Measurements from ENCODE around the gene ADAMTS3.

ADAMTS3 gene

GRCh38 chr4:72486991-72487390, 82.0 kb downstream of the ADAMTS3 start:
- no peak for DNase-seq (ENCODE audit: extremely low read depth, low read depth)
- TF ChIP-seq, protein P1, sequence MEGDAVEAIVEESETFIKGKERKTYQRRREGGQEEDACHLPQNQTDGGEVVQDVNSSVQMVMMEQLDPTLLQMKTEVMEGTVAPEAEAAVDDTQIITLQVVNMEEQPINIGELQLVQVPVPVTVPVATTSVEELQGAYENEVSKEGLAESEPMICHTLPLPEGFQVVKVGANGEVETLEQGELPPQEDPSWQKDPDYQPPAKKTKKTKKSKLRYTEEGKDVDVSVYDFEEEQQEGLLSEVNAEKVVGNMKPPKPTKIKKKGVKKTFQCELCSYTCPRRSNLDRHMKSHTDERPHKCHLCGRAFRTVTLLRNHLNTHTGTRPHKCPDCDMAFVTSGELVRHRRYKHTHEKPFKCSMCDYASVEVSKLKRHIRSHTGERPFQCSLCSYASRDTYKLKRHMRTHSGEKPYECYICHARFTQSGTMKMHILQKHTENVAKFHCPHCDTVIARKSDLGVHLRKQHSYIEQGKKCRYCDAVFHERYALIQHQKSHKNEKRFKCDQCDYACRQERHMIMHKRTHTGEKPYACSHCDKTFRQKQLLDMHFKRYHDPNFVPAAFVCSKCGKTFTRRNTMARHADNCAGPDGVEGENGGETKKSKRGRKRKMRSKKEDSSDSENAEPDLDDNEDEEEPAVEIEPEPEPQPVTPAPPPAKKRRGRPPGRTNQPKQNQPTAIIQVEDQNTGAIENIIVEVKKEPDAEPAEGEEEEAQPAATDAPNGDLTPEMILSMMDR (IDR thresholded peaks at IDR 0.05; ENCODE audit: low read depth, low read length, missing control alignments) = no peak

DNA sequence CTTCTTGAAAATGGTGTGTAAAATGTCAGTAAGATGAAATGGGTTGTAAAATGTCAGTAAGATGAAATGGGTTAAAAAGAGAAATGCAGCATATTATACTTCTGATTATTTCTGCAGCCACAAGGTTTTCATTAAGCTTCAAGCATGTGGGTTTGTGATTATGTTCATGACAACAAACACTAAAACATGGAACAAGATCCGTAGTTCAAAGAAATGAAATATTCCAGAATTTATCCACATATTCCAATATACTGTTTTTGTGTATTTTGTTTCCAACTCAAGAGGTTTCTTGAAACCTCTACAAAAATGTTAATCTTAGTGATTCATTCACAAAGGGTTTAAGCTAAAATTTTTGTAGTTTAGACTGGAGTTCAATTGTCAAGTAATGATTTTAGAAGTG, 84.0 kb downstream of the ADAMTS3 start:
- TF ChIP-seq, protein P1 (IDR thresholded peaks at IDR 0.05; ENCODE audit: low read depth, low read length, missing control alignments) = no peak
- no peak for DNase-seq (ENCODE audit: extremely low read depth, low read depth)
- H3K4me3 ChIP-seq (replicated peaks; ENCODE audit: low read depth, low read length) = no peak overlapping the region

More at GRCh38 chr4:72486991-72487390, 82.0 kb downstream of the ADAMTS3 start:
- no peak overlapping the region for H3K4me3 ChIP-seq (replicated peaks; ENCODE audit: low read depth, low read length)

DNA sequence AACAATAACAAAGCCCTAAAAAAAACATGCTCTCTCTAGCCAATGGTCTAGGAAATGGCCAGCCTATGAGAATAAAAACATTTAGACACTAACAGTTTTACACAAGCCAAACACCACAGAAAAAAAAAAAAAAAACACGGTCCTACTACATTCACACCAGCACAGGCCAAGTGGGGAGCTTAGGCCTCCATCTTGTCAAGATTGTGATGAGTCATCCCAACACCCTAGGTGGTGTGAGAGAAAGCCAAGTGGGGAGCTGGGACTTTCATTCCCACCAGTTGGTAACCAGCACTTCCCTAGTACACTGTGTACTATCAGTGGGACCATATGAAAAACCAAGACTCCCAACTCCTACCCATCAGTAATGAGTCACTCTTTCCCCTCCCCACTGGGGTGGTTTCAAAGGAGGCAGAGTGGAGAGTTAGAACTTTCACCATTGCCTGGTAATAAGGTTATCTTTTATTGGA, 95.6 kb downstream of the ADAMTS3 start:
- H3K4me3 ChIP-seq (replicated peaks; ENCODE audit: low read depth, low read length) = no peak overlapping the region
- no peak for DNase-seq (ENCODE audit: extremely low read depth, low read depth)
- TF ChIP-seq, protein P1 (IDR thresholded peaks at IDR 0.05; ENCODE audit: low read depth, low read length, missing control alignments) = no peak

GRCh38 chr4:72471816-72472215, 97.2 kb downstream of the ADAMTS3 start:
- no peak for DNase-seq (ENCODE audit: extremely low read depth, low read depth)
- TF ChIP-seq, protein P1 (IDR thresholded peaks at IDR 0.05; ENCODE audit: low read depth, low read length, missing control alignments) = no peak

GRCh38 chr4:72468904-72469502, 100.0 kb downstream of the ADAMTS3 start:
- no peak for DNase-seq (ENCODE audit: extremely low read depth, low read depth)
- TF ChIP-seq, protein P1 (IDR thresholded peaks at IDR 0.05; ENCODE audit: low read depth, low read length, missing control alignments) = peak; percentile 16

More at GRCh38 chr4:72471816-72472215, 97.2 kb downstream of the ADAMTS3 start:
- H3K4me3 ChIP-seq (replicated peaks; ENCODE audit: low read depth, low read length) = no peak overlapping the region

GRCh38 chr4:72467633-72468032, 101.4 kb downstream of the ADAMTS3 start:
- DNase-seq (ENCODE audit: extremely low read depth, low read depth) = no peak

More at GRCh38 chr4:72468904-72469502, 100.0 kb downstream of the ADAMTS3 start:
- H3K4me3 ChIP-seq (replicated peaks; ENCODE audit: low read depth, low read length) = no peak overlapping the region

More at GRCh38 chr4:72467633-72468032, 101.4 kb downstream of the ADAMTS3 start:
- H3K4me3 ChIP-seq (replicated peaks; ENCODE audit: low read depth, low read length) = no peak overlapping the region
- TF ChIP-seq, protein P1 (IDR thresholded peaks at IDR 0.05; ENCODE audit: low read depth, low read length, missing control alignments) = no peak

Measured in HFF-Myc (cell line).